ENCODE results near the gene KCNH3.

DNA sequence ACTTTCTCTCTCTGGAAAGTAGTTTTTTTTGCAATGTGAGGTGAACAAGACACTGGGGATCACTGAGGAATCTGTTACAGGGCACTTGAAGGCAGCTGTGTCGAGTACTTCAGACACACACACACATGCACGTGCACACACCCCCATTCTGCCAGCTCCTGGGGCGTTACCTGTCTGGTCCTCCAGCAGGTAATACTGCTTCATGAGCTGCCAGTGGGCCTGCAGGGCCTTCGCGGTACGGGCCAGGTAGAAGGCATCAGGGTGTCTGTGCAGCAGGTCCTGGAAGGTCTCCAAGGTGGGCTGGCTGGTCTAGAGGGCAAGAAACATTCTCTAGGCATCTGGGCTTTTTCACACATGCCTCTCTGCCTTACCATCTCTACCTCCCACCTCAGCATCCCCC is 24.0 kb downstream of the KCNH3 start:
- TF ChIP-seq, protein P1, sequence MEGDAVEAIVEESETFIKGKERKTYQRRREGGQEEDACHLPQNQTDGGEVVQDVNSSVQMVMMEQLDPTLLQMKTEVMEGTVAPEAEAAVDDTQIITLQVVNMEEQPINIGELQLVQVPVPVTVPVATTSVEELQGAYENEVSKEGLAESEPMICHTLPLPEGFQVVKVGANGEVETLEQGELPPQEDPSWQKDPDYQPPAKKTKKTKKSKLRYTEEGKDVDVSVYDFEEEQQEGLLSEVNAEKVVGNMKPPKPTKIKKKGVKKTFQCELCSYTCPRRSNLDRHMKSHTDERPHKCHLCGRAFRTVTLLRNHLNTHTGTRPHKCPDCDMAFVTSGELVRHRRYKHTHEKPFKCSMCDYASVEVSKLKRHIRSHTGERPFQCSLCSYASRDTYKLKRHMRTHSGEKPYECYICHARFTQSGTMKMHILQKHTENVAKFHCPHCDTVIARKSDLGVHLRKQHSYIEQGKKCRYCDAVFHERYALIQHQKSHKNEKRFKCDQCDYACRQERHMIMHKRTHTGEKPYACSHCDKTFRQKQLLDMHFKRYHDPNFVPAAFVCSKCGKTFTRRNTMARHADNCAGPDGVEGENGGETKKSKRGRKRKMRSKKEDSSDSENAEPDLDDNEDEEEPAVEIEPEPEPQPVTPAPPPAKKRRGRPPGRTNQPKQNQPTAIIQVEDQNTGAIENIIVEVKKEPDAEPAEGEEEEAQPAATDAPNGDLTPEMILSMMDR (IDR thresholded peaks at IDR 0.05; ENCODE audit: extremely low read depth in 1 of 2, insufficient read depth in 1 of 2, low read depth in 1 of 2, low read length in 2 of 2): no peak
- TF ChIP-seq JUN (IDR thresholded peaks at IDR 0.05; ENCODE audit: borderline replicate concordance, insufficient read depth, insufficient read length, low read depth): no peak
- TF ChIP-seq EZH2 (IDR thresholded peaks at IDR 0.05; ENCODE audit: borderline replicate concordance, low read depth, low read length, severe bottlenecking): no peak

All from endothelial cell of umbilical vein (primary cell).